Limb (tissue), 2 donors: ENCODE results near the gene TMEM229B.

Experiments used
- DNase-seq, 2 donors: peaks; one replicate each; pipeline ENCODE4 v3.0.0-alpha.2; 2016; ENCODE audit errors: extremely low spot score in 2 of 2

The TMEM229B gene

DNA sequence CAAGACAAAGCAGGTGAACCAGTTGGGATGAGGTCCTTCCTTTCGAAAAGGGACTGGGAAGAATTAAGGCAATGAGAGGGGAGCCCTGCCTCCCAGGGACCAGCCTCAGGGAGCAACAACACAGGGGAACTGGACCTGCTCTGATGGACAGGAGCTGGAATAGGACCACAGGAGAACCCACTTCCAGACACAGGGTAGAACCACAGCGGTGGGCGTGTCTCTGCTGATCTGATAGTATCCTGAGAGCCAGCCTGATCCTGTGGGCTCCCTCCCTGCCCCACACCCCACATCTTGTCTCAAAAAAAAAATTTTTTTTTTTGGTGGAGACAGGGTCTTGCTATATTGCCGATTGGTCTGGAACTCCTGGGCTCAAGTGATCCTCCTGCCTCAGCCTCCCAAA, 62.9 kb downstream of the TMEM229B start:
- DNase-seq = no peak

DNA sequence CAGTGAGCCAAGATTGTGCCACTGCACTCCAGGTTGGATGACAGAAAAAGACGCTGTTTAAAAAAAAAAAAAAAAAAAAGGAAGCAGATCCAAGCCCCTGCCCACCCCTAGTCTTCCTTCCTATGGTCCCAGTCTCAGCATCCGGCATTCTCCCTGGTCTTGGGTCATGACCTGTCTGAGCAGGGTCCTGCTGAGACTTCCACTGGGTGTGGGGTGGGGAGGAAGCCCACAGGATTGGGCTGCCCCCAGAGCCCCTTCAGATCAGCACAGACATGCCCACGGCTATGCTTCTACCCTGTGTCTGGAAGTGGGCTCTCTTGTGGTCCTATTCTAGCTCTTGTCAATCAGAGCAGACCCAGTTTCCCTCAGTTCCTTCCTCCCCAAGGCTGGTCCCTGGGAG, 64.0 kb downstream of the TMEM229B start:
- no peak for DNase-seq

DNA sequence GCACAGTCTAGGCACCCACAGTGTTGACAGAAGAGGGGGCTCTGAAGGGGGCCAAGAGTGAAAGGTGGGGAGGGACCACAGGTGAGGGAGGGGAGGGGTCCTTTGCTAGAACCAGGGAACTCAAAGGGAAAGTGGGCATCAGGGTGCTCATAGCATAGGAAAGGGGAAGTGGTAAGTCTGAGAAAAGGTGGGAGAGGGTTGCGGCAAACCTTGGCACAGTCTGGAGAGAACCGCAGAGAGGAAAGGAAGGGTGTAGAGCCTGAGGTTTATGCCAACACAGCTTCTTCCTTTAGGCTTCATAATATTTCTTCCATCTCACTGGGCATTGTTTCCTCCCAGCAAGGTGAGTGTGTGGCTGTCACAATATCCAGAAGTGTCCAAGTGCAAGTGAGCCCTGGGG, 65.1 kb downstream of the TMEM229B start:
- no peak for DNase-seq

DNA sequence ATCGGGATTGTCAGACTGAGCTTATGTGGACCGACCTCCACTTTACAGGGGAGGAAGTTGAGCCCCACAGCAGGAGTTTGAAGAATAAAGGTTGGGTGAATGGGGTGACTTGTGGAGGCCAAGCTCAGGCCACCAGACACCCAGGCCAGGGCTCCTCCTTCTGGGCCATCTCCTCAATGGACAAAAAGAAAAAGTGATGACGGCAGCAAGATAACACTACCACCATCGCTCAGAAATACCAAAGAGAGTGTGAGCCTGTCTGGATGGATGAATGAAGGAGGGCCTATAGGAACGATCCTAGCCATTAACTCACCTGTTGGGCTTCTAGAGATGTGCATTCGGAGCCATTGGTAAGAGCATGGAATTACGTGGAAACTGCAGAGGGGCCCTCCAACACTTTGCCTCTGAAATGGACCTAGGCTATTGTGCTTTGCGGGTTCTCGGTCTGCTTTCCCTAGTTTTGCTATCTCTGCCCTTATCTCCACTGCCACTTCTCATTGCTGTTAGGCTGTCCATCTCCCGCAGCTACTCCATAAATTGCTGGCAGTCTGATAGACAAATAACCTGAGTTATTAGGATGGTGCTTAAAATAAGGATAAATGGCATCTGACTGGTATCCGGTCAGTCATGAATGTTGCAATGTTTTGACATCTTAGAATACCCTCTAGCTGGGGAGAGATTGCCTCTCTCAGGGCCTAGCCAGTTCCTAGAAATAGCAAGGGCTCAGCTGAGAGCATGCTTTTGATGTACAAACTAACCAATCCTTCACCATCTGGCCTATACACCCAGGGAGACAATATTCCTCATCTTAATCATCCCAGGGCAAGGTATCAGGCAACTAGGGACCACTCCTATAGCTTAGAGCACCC, 66.9 kb downstream of the TMEM229B start:
- DNase-seq = no peak
